Glomerular visceral epithelial cell (primary cell): ENCODE data around the gene SCAPER.
"Not testable (repeated sequence)": the region's sequence is repeated elsewhere in the genome, so short reads cannot be mapped to it uniquely, and the experiment has no call there.

Experiments
- DNase-seq: peaks from one replicate; pipeline ENCODE4 v3.0.0-alpha.2; 2016; ENCODE audit errors: extremely low spot score

SCAPER gene

GRCh38 chr15:76576523-76577279, 328.4 kb downstream of the SCAPER start:
- peak; percentile 60 for DNase-seq

GRCh38 chr15:76575679-76576078, 329.5 kb downstream of the SCAPER start:
- DNase-seq: no peak

GRCh38 chr15:76575274-76575673, 329.9 kb downstream of the SCAPER start:
- peak; percentile 37 for DNase-seq

- DNase-seq: no peak
Observed at GRCh38 chr15:76572983-76573314, 332.2 kb downstream of the SCAPER start.

- DNase-seq: no peak
Observed at GRCh38 chr15:76566276-76566675, 338.9 kb downstream of the SCAPER start.

- DNase-seq: no peak
Observed at GRCh38 chr15:76565366-76565765, 339.8 kb downstream of the SCAPER start.

- no peak for DNase-seq
Observed at GRCh38 chr15:76555247-76555646, 349.9 kb downstream of the SCAPER start.

- DNase-seq: no peak
Observed at GRCh38 chr15:76553564-76553963, 351.6 kb downstream of the SCAPER start.

GRCh38 chr15:76553102-76553501, 352.0 kb downstream of the SCAPER start:
- DNase-seq: no peak

GRCh38 chr15:76546805-76547204, 358.3 kb downstream of the SCAPER start:
- no peak for DNase-seq

GRCh38 chr15:76533995-76534394, 371.1 kb downstream of the SCAPER start:
- DNase-seq: no peak

GRCh38 chr15:76533060-76533820, 371.9 kb downstream of the SCAPER start:
- no peak for DNase-seq

GRCh38 chr15:76529911-76530310, 375.2 kb downstream of the SCAPER start:
- DNase-seq: no peak

- DNase-seq: no peak
Observed at GRCh38 chr15:76526111-76526510, 379.0 kb downstream of the SCAPER start.

GRCh38 chr15:76517910-76518309, 387.2 kb downstream of the SCAPER start:
- no peak for DNase-seq

GRCh38 chr15:76514282-76514681, 390.9 kb downstream of the SCAPER start:
- DNase-seq: no peak

- DNase-seq: no peak
Observed at GRCh38 chr15:76512971-76513370, 392.2 kb downstream of the SCAPER start.

- not testable (repeated sequence) for DNase-seq
Observed at GRCh38 chr15:76510663-76511062, 394.5 kb downstream of the SCAPER start.

GRCh38 chr15:76503804-76504203, 401.3 kb downstream of the SCAPER start:
- DNase-seq: no peak

- no peak for DNase-seq
Observed at GRCh38 chr15:76503121-76503520, 402.0 kb downstream of the SCAPER start.

- no peak for DNase-seq
Observed at GRCh38 chr15:76502678-76503077, 402.5 kb downstream of the SCAPER start.

- not testable (repeated sequence) for DNase-seq
Observed at GRCh38 chr15:76502185-76502584, 403.0 kb downstream of the SCAPER start.

GRCh38 chr15:76501726-76502125, 403.4 kb downstream of the SCAPER start:
- DNase-seq: no peak
